ELF-1 (cell line): ENCODE measurements around the gene WDTC1.
A peak's percentile ranks its signal among the peaks of the same experiment; 100 is the strongest.

Experiments used
- DNase-seq: peaks from one replicate; pipeline ENCODE4 v3.0.0-alpha.2; 2016; ENCODE audit warnings: low read depth, low spot score

WDTC1 gene

GRCh38 chr1:27333717-27334279, 99.4 kb downstream of the WDTC1 start:
- DNase-seq, result no peak

DNA sequence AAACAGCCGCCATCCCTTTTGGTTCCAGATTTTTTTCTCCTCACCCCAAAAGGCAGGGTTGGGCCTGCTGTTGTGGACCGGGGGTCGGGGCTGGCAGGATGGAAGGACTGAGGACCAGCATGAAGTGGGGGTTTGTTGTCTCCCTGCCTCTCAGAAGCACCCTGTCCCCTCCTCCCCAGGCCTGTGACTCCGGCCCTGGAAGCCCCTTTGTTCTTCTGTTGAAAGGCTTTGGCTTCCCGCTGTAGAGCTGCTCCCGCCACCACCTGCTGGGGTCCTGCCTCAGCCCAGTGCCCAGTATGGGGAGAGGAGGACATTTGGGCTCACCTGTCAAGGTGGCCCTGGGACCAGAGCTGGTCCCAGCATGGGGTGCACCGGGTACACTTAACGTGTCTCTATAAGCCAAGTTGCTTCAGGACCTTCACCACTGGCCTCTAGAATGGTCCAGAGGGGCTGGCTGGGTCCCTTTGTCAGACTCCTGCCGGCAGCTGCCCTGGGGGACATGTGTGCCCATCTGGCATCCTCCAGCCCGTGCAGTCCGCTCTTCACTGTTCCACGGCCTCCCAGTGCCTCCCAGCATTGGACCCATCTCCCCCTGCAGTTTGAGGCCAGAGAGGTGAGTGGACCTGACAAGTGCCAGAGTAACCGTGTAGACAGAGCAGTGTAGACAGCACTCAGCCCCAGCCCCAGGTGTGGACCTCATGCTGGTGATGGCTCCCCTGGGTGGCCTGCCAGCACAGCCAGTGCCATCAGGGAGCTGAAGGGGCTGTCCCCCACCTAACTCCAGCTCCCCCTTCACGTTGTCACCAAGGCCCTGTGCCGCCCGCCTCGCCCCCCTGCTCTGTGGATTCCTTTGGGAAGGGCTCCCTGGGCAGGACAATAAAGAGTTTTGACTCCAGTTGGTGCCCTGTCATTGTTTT, 101.3 kb downstream of the WDTC1 start:
- DNase-seq, result no peak

- DNase-seq, result no peak
Measured at GRCh38 chr1:27336756-27337155, 102.3 kb downstream of the WDTC1 start.

GRCh38 chr1:27338751-27339150, 104.3 kb downstream of the WDTC1 start:
- DNase-seq, result no peak

DNA sequence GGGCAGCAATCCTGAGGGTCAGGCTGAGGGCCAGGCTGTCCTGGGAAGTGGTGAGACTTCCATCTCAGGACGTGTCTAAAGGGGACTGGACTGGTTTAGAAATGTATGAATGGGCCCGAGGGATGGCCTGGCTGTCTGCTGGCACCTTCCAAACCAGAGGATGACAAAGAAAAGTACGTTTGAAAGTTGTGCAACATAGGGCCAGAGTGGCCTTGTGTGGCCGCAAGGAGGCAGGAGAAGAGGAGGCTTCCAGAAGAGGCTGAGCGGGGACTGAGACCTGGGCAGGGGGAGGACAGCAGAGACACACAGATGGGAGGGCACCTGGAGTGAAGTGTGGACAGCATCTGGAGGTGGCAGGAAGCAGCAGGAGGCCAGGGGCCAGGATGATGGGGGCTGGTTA, 104.8 kb downstream of the WDTC1 start:
- no peak for DNase-seq

GRCh38 chr1:27341525-27342252, 107.3 kb downstream of the WDTC1 start, which contains the start of gene SYTL1:
SYTL1 (plus strand) TSS chr1:27342022; CDS start chr1:27345335, 3,313 bp downstream.
- DNase-seq, result peak; percentile 71

- no peak for DNase-seq
Measured at GRCh38 chr1:27342391-27342777, 108.0 kb downstream of the WDTC1 start.

- DNase-seq, result peak; percentile 54
Measured at GRCh38 chr1:27342778-27343638, 108.6 kb downstream of the WDTC1 start.

DNA sequence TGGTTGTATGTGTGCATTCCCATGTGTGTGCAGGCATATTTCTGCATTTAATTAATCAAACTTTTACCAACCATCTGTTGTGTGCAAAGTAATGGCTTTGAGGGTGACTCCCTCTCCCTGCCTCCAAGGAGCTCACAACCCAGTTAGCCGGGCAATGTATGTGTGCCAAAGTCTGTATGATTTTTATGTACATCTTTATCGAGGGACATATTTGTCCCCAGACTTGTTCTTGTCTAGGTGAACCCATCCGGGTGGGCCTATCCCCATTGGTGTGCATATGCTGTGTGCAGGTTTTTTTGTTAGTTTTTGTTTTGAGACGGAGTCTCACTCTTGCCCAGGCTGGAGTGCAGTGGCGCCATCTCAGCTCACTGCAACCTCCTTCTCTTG, 109.2 kb downstream of the WDTC1 start:
- DNase-seq, result no peak

DNA sequence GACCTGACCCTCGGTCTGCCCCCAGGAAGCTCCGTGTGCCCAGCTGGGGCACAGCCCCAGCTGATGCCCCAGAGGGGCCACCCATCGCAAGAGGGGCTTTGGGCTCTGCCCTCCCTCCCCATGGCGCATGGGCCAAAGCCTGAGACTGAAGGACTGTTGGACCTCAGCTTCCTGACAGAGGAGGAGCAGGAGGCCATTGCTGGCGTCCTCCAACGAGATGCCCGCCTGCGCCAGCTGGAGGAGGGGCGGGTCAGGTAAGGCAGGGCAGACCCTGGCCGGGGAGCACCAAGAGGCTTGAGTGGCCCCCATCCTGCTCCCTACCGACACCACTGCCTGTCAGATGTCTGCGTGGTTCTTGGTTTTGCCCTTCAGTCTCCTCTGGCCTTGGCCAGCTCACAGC, 110.8 kb downstream of the WDTC1 start:
- no peak for DNase-seq

GRCh38 chr1:27346357-27346756, 111.9 kb downstream of the WDTC1 start:
- no peak for DNase-seq

GRCh38 chr1:27346991-27347624, 112.7 kb downstream of the WDTC1 start:
- DNase-seq, result peak; percentile 70

- peak; percentile 83 for DNase-seq
Measured at GRCh38 chr1:27348861-27349783, 114.7 kb downstream of the WDTC1 start.

GRCh38 chr1:27349784-27350662, 115.6 kb downstream of the WDTC1 start:
- DNase-seq, result peak; percentile 85

DNA sequence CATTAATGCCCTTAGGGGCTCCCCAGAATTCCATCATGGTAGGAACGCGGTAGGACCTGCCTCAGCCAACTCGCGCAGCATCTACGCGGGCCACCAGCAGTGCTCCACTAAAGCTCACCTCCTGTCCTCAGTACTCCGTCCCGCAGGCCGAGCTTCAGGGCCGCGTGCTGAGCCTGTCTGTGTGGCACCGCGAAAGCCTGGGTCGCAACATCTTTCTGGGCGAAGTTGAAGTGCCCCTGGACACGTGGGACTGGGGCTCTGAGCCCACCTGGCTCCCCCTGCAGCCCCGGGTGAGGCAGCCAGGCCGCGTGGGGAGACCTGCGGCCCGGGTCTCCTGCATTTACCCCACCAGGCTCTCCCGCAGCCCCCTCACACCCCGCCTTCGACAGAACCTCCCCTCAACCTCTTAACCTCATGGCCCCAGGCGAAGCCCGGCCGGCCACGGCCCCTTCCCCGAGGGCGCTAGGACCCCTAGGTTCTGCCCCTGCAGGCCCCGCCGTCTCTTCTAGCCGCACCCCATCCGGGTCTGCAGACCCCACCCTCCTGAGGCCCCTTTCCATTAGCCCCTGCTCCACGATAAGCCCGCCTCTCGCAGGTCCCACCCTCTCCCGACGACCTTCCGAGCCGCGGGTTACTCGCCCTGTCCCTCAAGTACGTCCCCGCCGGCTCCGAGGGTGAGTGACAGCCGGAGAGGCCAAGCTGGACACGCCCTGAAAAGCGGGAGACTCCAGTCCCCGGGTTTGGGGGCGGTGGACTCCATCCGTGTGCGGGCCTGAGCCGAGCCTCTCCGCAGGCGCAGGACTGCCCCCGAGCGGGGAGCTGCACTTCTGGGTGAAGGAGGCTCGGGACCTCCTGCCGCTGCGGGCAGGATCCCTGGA, 116.5 kb downstream of the WDTC1 start:
- peak; percentile 96 for DNase-seq

- no peak for DNase-seq
Measured at GRCh38 chr1:27351541-27352107, 117.2 kb downstream of the WDTC1 start.

GRCh38 chr1:27353166-27353565, 118.7 kb downstream of the WDTC1 start:
- no peak for DNase-seq

DNA sequence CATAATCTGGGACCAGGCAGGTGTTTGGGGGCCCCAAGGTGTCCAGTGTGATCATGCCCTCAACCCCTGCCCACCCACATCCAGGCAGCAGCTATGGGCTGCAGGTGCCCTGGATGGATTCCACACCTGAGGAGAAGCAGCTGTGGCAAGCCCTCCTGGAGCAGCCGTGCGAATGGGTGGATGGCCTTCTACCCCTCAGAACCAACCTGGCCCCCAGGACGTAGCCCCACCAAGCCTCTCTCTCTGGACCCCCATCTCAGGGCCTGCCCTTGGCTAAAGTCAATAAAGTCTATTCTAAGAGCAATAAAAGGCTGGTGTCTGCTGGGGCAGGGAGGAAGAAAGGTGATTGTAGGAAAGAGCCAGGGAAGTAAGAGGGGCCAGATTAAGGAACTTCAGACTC, 119.2 kb downstream of the WDTC1 start:
- DNase-seq, result no peak
